LNCaP clone FGC (cell line): ENCODE data around the gene SLC16A8.

Experiments used
- DNase-seq: peaks from one replicate; pipeline ENCODE4 v3.0.0-alpha.2; 2011; ENCODE audit warnings: low read depth
- H3K4me3 ChIP-seq: 2 replicates; pipeline ENCODE4 v1.5.1; 2011; ENCODE audit warnings: mild to moderate bottlenecking, low read depth, low read length, control low read depth
- CTCF ChIP-seq: IDR thresholded peaks from 2 replicates; pipeline ENCODE4 v1.5.1; 2012; ENCODE audit warnings: mild to moderate bottlenecking; ENCODE audit not compliant: control insufficient read depth, insufficient read depth; ENCODE audit errors: extremely low read depth

The SLC16A8 gene

DNA sequence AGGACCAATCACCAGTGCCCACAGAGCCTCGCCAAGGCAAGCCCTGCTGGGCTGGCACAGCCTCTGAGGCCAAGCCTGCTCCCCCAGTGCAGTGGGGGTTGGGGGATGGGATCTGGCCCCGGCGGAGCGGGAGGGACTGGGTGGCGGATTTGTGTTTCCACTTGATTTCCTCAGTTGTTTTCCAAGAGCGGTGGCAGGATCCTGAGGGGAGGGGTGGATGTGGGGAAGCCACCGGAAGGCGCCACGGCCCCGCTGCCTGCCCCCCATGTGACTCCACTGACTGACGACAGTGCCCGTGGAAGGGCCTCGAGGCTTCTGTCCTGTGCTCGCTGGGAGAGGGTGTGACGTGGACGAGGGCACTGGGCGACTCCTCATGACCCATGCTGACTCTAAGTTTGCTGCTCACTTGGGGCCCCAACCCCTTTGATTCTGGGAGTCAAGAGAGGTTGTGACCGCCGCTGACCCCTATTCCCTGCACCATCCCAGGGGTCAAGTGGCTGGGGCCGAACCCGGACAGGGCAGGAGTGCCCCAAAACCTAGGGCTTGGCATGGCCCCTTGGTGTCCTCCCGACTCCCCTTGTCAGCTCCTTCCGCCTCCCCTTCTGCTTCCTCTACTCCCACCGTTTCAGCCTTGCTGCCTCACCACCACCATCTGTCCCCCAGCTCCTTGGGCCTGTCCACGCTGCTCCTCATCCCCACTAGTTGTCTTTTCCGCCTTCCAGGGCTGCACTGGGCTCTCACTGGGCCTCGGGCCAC is 50.3 kb downstream of the SLC16A8 start:
- no peak for DNase-seq
- no peak overlapping the region for H3K4me3 ChIP-seq
- no peak for TF ChIP-seq CTCF

GRCh38 chr22:38032681-38033521 is 51.1 kb downstream of the SLC16A8 start:
- DNase-seq = no peak
- H3K4me3 ChIP-seq = no peak overlapping the region
- TF ChIP-seq CTCF = no peak

- no peak for TF ChIP-seq CTCF
- no peak for DNase-seq
- no peak overlapping the region for H3K4me3 ChIP-seq
Observed at GRCh38 chr22:38031491-38031890, 52.5 kb downstream of the SLC16A8 start.

- no peak for TF ChIP-seq CTCF
- no peak for DNase-seq
- H3K4me3 ChIP-seq = no peak overlapping the region
Observed at GRCh38 chr22:38030311-38031133, 53.5 kb downstream of the SLC16A8 start.

GRCh38 chr22:38029901-38030300 is 54.1 kb downstream of the SLC16A8 start:
- no peak for DNase-seq
- H3K4me3 ChIP-seq = no peak overlapping the region
- no peak for TF ChIP-seq CTCF

DNA sequence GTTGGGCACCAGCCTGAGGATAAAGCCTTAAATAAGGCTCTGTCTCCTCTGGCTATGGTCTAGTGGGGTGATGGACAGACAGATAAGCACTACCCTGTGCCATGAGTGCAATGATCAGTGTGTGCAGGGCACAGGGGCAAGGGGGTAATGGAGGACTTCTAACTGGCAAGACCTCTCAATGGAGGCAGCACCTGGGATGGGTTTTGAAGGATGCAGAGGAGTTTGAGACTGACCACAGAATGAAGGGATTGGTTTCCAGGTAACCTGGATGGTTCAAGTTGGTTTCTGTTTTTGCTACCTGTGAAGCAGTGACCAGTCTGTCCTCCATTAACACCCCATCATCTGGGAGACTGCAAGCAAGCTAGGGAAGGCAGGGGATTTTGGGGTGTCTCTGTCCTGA is 54.6 kb downstream of the SLC16A8 start:
- no peak for DNase-seq
- TF ChIP-seq CTCF = no peak

More for the DNA sequence above, 54.6 kb downstream of the SLC16A8 start:
- H3K4me3 ChIP-seq = no peak overlapping the region
